Dendritic cell treated with granulocyte-macrophage colony-stimulating factor and Interleukin-4, amounts not matched to agents 40 ng/mL and 50 ng/mL, for 4 days (primary cell): ENCODE results near the gene PTPRN2.
"Not testable (repeated sequence)": the region's sequence is repeated elsewhere in the genome, so short reads cannot be mapped to it uniquely, and the experiment has no call there.

Experiments used
- H3K27ac Mint-ChIP-seq: one replicate; pipeline ENCODE4 v1.8.0; 2022; ENCODE audit warnings: mild to moderate bottlenecking, mixed read lengths
- H3K27me3 Mint-ChIP-seq: one replicate; pipeline ENCODE4 v1.8.0; 2022; ENCODE audit warnings: mild to moderate bottlenecking, mixed read lengths
- H3K36me3 Mint-ChIP-seq: one replicate; pipeline ENCODE4 v1.8.0; 2022; ENCODE audit warnings: low read depth, mixed read lengths
- H3K4me1 Mint-ChIP-seq: one replicate; pipeline ENCODE4 v1.8.0; 2022; ENCODE audit warnings: low read depth, mixed read lengths
- H3K4me3 Mint-ChIP-seq: one replicate; pipeline ENCODE4 v1.8.0; 2022; ENCODE audit warnings: mild to moderate bottlenecking, moderate library complexity, mixed read lengths
- H3K9me3 Mint-ChIP-seq: one replicate; pipeline ENCODE4 v1.8.0; 2022; ENCODE audit warnings: mixed read lengths
- intact Hi-C: fragments of 100-400 bp; cut with micrococcal nuclease; formaldehyde crosslinking; loops from one replicate; pipeline ENCODE4 v1.15.0; 2022

The PTPRN2 gene

GRCh38 chr7:158532093-158532627 lies 55.5 kb downstream of the PTPRN2 start:
- Mint-ChIP-seq H3K27me3 (peaks cover 1% of the 10 kb centered on the region), H3K36me3 (no peaks in the 10 kb centered on the region), H3K27ac (no peak overlapping the region), H3K9me3 (peaks cover 8% of the 10 kb centered on the region), H3K4me3 (no peak overlapping the region), H3K4me1 (peaks cover 3% of the 10 kb centered on the region)
- intact Hi-C loops = no loop called here

- Mint-ChIP-seq H3K9me3 (peaks cover 7% of the 10 kb centered on the region), H3K4me1 (no peaks in the 10 kb centered on the region), H3K27me3 (peaks cover 1% of the 10 kb centered on the region), H3K4me3 (no peak overlapping the region), H3K27ac (no peak overlapping the region), H3K36me3 (no peaks in the 10 kb centered on the region)
- intact Hi-C loops = no loop called here
Observed at GRCh38 chr7:158531661-158532060, 56.0 kb downstream of the PTPRN2 start.

- no peaks in the 10 kb centered on the region for H3K36me3 Mint-ChIP-seq
- H3K27ac Mint-ChIP-seq = no peak overlapping the region
- H3K27me3 Mint-ChIP-seq = peaks cover 1% of the 10 kb centered on the region
- no peaks in the 10 kb centered on the region for H3K4me1 Mint-ChIP-seq
- intact Hi-C loops = no loop called here
- H3K9me3 Mint-ChIP-seq = peaks cover under 1% of the 10 kb centered on the region
- no peak overlapping the region for H3K4me3 Mint-ChIP-seq
Observed at GRCh38 chr7:158530800-158531609, 56.6 kb downstream of the PTPRN2 start.

GRCh38 chr7:158529181-158530096 lies 58.2 kb downstream of the PTPRN2 start:
- Mint-ChIP-seq H3K27me3 (peaks cover 1% of the 10 kb centered on the region), H3K4me3 (no peak overlapping the region), H3K9me3 (no peaks in the 10 kb centered on the region), H3K27ac (no peak overlapping the region), H3K36me3 (no peaks in the 10 kb centered on the region), H3K4me1 (no peaks in the 10 kb centered on the region)
- intact Hi-C loops = no loop called here

GRCh38 chr7:158527915-158528502 lies 59.6 kb downstream of the PTPRN2 start:
- H3K27me3 Mint-ChIP-seq = peaks cover 1% of the 10 kb centered on the region
- no peak overlapping the region for H3K27ac Mint-ChIP-seq
- no peaks in the 10 kb centered on the region for H3K36me3 Mint-ChIP-seq
- intact Hi-C loops = no loop called here
- peaks cover 2% of the 10 kb centered on the region for H3K9me3 Mint-ChIP-seq
- H3K4me1 Mint-ChIP-seq = no peaks in the 10 kb centered on the region
- no peak overlapping the region for H3K4me3 Mint-ChIP-seq

- peaks cover 7% of the 10 kb centered on the region for H3K9me3 Mint-ChIP-seq
- H3K4me1 Mint-ChIP-seq = no peaks in the 10 kb centered on the region
- no peak overlapping the region for H3K27ac Mint-ChIP-seq
- peaks cover 1% of the 10 kb centered on the region for H3K27me3 Mint-ChIP-seq
- H3K4me3 Mint-ChIP-seq = no peak overlapping the region
- H3K36me3 Mint-ChIP-seq = no peaks in the 10 kb centered on the region
- intact Hi-C loops = no loop called here
Observed at GRCh38 chr7:158527495-158527894, 60.1 kb downstream of the PTPRN2 start.

GRCh38 chr7:158527038-158527437 lies 60.6 kb downstream of the PTPRN2 start:
- Mint-ChIP-seq H3K4me1 (no peaks in the 10 kb centered on the region), H3K4me3 (no peak overlapping the region), H3K36me3 (no peaks in the 10 kb centered on the region), H3K27me3 (no peaks in the 10 kb centered on the region), H3K9me3 (peaks cover 11% of the 10 kb centered on the region), H3K27ac (no peak overlapping the region)
- intact Hi-C loops = no loop called here

GRCh38 chr7:158526531-158526930 lies 61.1 kb downstream of the PTPRN2 start:
- intact Hi-C loops = no loop called here
- H3K27ac Mint-ChIP-seq = no peak overlapping the region
- H3K4me1 Mint-ChIP-seq = no peaks in the 10 kb centered on the region
- no peak overlapping the region for H3K4me3 Mint-ChIP-seq
- H3K9me3 Mint-ChIP-seq = peaks cover 11% of the 10 kb centered on the region
- H3K36me3 Mint-ChIP-seq = no peaks in the 10 kb centered on the region
- no peaks in the 10 kb centered on the region for H3K27me3 Mint-ChIP-seq

GRCh38 chr7:158525648-158526484 lies 61.8 kb downstream of the PTPRN2 start:
- H3K9me3 Mint-ChIP-seq = peaks cover 11% of the 10 kb centered on the region
- H3K27ac Mint-ChIP-seq = no peak overlapping the region
- H3K4me1 Mint-ChIP-seq = no peaks in the 10 kb centered on the region

GRCh38 chr7:158524749-158525635 lies 62.6 kb downstream of the PTPRN2 start:
- no peaks in the 10 kb centered on the region for H3K4me1 Mint-ChIP-seq
- H3K27ac Mint-ChIP-seq = no peak overlapping the region
- H3K27me3 Mint-ChIP-seq = no peaks in the 10 kb centered on the region
- H3K4me3 Mint-ChIP-seq = no peak overlapping the region
- intact Hi-C loops = no loop called here
- H3K36me3 Mint-ChIP-seq = no peaks in the 10 kb centered on the region
- H3K9me3 Mint-ChIP-seq = peaks cover 11% of the 10 kb centered on the region

More at GRCh38 chr7:158525648-158526484, 61.8 kb downstream of the PTPRN2 start:
- H3K4me3 Mint-ChIP-seq = no peak overlapping the region
- H3K27me3 Mint-ChIP-seq = no peaks in the 10 kb centered on the region
- H3K36me3 Mint-ChIP-seq = no peaks in the 10 kb centered on the region
- intact Hi-C loops = no loop called here

GRCh38 chr7:158524286-158524685 lies 63.3 kb downstream of the PTPRN2 start:
- H3K27me3 Mint-ChIP-seq, H3K4me3 Mint-ChIP-seq, intact Hi-C loops, H3K27ac Mint-ChIP-seq, H3K36me3 Mint-ChIP-seq, H3K4me1 Mint-ChIP-seq: not testable (repeated sequence)
- peaks cover 11% of the 10 kb centered on the region for H3K9me3 Mint-ChIP-seq

GRCh38 chr7:158523877-158524276 lies 63.7 kb downstream of the PTPRN2 start:
- H3K9me3 Mint-ChIP-seq = peaks cover 11% of the 10 kb centered on the region
- intact Hi-C loops, H3K27ac Mint-ChIP-seq, H3K4me1 Mint-ChIP-seq, H3K27me3 Mint-ChIP-seq, H3K36me3 Mint-ChIP-seq, H3K4me3 Mint-ChIP-seq: not testable (repeated sequence)
